Measurements from ENCODE around the gene C12orf50. TPM values are rescaled to one million over a fixed set of nuclear protein-coding genes. Genes with fewer than 3 reads are reported as not detected.

C12orf50 gene
- total and polyA plus RNA-seq, 12 donors: 0.07 to 0.10 (median 0.07) TPM; not detected in 9

DNA sequence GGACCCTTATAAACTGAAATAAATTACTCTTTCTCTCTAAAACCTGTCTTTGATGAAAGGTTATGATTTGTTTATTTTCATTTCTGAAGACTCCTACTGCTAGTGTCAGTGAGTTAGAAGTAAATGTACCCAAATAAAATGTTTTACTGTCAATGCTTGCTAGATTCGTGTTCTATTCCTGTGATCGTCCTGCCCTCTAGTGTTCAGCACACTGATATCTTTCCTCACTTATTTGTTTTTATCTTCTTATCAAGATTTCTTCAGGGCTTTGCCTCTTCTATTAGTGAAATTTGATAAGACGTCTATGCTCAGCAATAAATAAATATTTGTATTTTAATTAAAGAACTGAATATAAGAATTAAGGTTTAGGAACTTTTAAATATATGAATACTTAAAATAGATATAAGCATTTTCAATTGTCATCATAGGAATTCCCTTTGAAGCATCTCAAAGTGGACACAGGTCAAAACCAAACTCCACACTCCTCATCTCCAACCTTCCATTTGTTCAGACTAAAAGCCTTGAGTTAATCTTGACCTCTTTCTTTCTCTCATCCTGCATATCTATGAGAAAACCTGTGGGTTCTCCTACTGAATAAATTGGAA, 75.8 kb downstream of the C12orf50 start:
- Histone ChIP-seq H3K27ac (no peak overlapping the region), H3K4me3 (no peak overlapping the region), H3K4me1 (no peaks in the 10 kb centered on the region), H3K27me3 (no peaks in the 10 kb centered on the region), H3K9me3 (no peaks in the 10 kb centered on the region), H3K36me3 (no peaks in the 10 kb centered on the region)
- DNase-seq (no peak), ATAC-seq (no peak)
- TF ChIP-seq, protein P1, sequence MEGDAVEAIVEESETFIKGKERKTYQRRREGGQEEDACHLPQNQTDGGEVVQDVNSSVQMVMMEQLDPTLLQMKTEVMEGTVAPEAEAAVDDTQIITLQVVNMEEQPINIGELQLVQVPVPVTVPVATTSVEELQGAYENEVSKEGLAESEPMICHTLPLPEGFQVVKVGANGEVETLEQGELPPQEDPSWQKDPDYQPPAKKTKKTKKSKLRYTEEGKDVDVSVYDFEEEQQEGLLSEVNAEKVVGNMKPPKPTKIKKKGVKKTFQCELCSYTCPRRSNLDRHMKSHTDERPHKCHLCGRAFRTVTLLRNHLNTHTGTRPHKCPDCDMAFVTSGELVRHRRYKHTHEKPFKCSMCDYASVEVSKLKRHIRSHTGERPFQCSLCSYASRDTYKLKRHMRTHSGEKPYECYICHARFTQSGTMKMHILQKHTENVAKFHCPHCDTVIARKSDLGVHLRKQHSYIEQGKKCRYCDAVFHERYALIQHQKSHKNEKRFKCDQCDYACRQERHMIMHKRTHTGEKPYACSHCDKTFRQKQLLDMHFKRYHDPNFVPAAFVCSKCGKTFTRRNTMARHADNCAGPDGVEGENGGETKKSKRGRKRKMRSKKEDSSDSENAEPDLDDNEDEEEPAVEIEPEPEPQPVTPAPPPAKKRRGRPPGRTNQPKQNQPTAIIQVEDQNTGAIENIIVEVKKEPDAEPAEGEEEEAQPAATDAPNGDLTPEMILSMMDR (IDR thresholded peaks at IDR 0.05): peak in 6 of 9 donors; percentile 40 to 52 (median 44)
- WGBS, 2 donors: 2 to 3% methylated on average over 3 of the region's 3 CpGs
- intact Hi-C loops (cut with DNase I): no loop called here

DNA sequence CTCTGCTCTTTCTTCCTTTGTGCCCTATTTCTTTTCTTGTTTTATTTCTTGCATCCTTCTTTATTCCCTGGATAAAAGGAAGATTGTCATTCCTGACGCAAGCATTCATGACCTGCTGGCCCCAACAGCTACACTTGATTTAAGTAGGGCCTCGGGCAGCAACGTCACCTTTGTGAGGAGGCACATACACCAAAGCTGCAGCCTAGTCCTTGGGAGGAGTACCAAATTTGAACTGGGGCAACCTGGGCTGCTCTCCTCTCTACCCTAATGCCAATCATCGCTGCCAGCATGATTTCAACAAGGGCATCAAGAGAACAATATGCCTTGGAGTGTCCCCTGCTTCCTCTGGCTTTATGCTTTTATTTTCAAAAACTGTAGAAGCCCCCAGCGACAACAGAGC, 76.4 kb downstream of the C12orf50 start:
- no peaks in the 10 kb centered on the region for H3K9me3 ChIP-seq
- ATAC-seq: no peak
- no peaks in the 10 kb centered on the region for H3K36me3 ChIP-seq
- 55 to 56% methylated on average over 5 of the region's 5 CpGs for WGBS, 2 donors
- TF ChIP-seq, protein P1 (IDR thresholded peaks at IDR 0.05): no peak
- H3K4me1 ChIP-seq: no peaks in the 10 kb centered on the region
- H3K27me3 ChIP-seq: no peaks in the 10 kb centered on the region
- no peak for DNase-seq
- no peak overlapping the region for H3K27ac ChIP-seq
- intact Hi-C loops (cut with DNase I): no loop called here
- H3K4me3 ChIP-seq: no peak overlapping the region

DNA sequence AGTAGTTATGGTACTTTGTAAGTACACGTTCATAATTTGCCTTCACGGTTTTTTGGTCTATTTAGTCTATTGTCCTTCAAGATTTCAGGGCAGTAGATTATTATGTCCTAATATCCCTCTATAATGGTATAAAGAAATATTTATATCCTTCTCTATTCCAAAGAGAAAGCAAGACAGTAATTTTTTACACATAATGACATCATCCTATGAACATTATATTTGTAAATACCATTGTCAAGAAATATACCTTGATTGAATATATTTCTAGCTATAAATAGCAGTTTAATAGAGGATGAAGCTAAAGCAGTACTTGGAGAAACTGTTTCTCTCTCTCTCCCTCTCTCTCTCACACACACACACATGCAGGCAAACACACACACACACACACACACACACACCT, 77.0 kb downstream of the C12orf50 start:
- TF ChIP-seq, protein P1 (IDR thresholded peaks at IDR 0.05): no peak
- no peak for ATAC-seq
- no peaks in the 10 kb centered on the region for H3K9me3 ChIP-seq
- H3K4me3 ChIP-seq: no peak overlapping the region
- H3K36me3 ChIP-seq: no peaks in the 10 kb centered on the region
- 60 to 88% methylated on average over 2 of the region's 2 CpGs for WGBS, 2 donors
- no peaks in the 10 kb centered on the region for H3K4me1 ChIP-seq
- intact Hi-C loops (cut with DNase I): no loop called here
- H3K27me3 ChIP-seq: no peaks in the 10 kb centered on the region
- DNase-seq: no peak
- H3K27ac ChIP-seq: no peak overlapping the region

DNA sequence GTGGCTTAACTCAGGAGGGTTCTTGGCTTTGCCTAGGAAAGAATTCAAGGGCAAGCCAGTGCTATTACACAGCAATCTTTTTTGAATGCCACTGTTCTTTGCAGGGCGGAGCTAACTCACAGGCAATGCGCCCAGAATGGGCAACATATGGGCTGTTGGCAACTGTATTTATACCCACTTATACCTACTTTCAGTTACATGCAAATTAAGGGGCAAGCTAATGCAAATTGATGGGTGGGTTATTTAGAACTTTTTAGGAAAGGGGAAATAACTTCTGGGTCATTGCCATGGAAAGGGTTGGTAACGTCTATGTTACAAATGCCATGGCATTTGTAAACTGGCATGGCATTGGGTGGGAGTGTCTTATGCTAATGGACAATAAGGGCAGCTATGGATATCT, 85.4 kb downstream of the C12orf50 start:
- ATAC-seq (no peak), DNase-seq (no peak)
- peaks cover 0 to 6% (median 0%) of the 10 kb centered on the region in 11 donors for H3K9me3 ChIP-seq
- H3K4me1 ChIP-seq: no peaks in the 10 kb centered on the region
- H3K27me3 ChIP-seq: no peaks in the 10 kb centered on the region
- no peaks in the 10 kb centered on the region for H3K36me3 ChIP-seq
- TF ChIP-seq, protein P1 (IDR thresholded peaks at IDR 0.05): no peak
- no peak overlapping the region for H3K4me3 ChIP-seq
- H3K27ac ChIP-seq: no peak overlapping the region
- intact Hi-C loops (cut with DNase I): no loop called here
- 79 to 80% methylated on average over 3 of the region's 3 CpGs for WGBS, 2 donors
